HG03045 (cell line): ENCODE data around the gene SNX14.

Experiments
- ATAC-seq: cut with Tn5 transposase; IDR thresholded peaks from one replicate; pipeline ENCODE4 v1.9.1; 2021; ENCODE audit warnings: mild to moderate bottlenecking, moderate library complexity; ENCODE audit not compliant: unreplicated experiment

The SNX14 gene

GRCh38 chr6:85465762-85466161 lies 127.9 kb downstream of the SNX14 start:
- no peak for ATAC-seq

GRCh38 chr6:85464722-85465150 lies 128.9 kb downstream of the SNX14 start:
- no peak for ATAC-seq

- no peak for ATAC-seq
Measured at GRCh38 chr6:85464260-85464644, 129.4 kb downstream of the SNX14 start.

- ATAC-seq = no peak
Measured at GRCh38 chr6:85463621-85464259, 129.9 kb downstream of the SNX14 start.

GRCh38 chr6:85462673-85463072 lies 131.0 kb downstream of the SNX14 start:
- ATAC-seq = no peak

- no peak for ATAC-seq
Measured at GRCh38 chr6:85461798-85462170, 131.9 kb downstream of the SNX14 start.

- ATAC-seq = peak; percentile 73
Measured at GRCh38 chr6:85460921-85461797, 132.5 kb downstream of the SNX14 start.

- no peak for ATAC-seq
Measured at GRCh38 chr6:85460154-85460920, 133.3 kb downstream of the SNX14 start.

- no peak for ATAC-seq
Measured at GRCh38 chr6:85459224-85459901, 134.3 kb downstream of the SNX14 start.

GRCh38 chr6:85458782-85459181 lies 134.9 kb downstream of the SNX14 start:
- ATAC-seq = no peak

- no peak for ATAC-seq
Measured at GRCh38 chr6:85458184-85458583, 135.5 kb downstream of the SNX14 start.

- ATAC-seq = no peak
Measured at GRCh38 chr6:85456782-85457181, 136.9 kb downstream of the SNX14 start.
